SK-N-SH (cell line): ENCODE measurements around the gene METTL27. TPM values are rescaled to one million over a fixed set of nuclear protein-coding genes. Genes with fewer than 3 reads are reported as not detected.
A peak's percentile ranks its signal among the peaks of the same experiment; 100 is the strongest.

Source experiments
- CTCF ChIA-PET: fragments of 300-600, 350-600 bp; formaldehyde crosslinking; extraction: SDS; loops from one replicate; lab custom pipeline; 2021; lab: Yijun Ruan, JAX
- POLR2A ChIA-PET: fragments of 350-600 bp; sonication (Branson Sonifier 250); formaldehyde crosslinking; extraction: SDS; loops from one replicate; lab custom pipeline; 2020; ENCODE audit warnings: antibody characterized with exemption, inconsistent platforms; lab: Yijun Ruan, JAX
- DNase-seq: peaks from one replicate; pipeline ENCODE4 v3.0.0; 2012
- H2AFZ ChIP-seq: fragments of 200-600 bp; sonication (generic); 2 replicates; pipeline ENCODE4 v1.8.1; 2016; ENCODE audit warnings: antibody characterized with exemption, mild to moderate bottlenecking, low read depth
- H3F3A ChIP-seq: fragments of 200-600 bp; sonication (generic); replicated peaks from 2 replicates; pipeline ENCODE3; 2016; ENCODE audit warnings: antibody characterized with exemption, mild to moderate bottlenecking; ENCODE audit not compliant: insufficient read depth
- H3K27ac ChIP-seq, 2 experiments: fragments of 200-500 bp in 1 of 2; fragments of 200-600 bp in 1 of 2; sonication (Bioruptor generic) in 1 of 2; sonication (generic), shearing (Covaris generic) in 1 of 2; 2 replicates each; pipeline versions ENCODE4 v1.5.1 to v1.6.1; 2014 to 2016; ENCODE audit warnings: low read depth in 2 of 2, inconsistent platforms in 1 of 2, low read length in 1 of 2, mild to moderate bottlenecking in 1 of 2, mixed read lengths in 1 of 2
- H3K27me3 ChIP-seq: fragments of 200-600 bp; sonication (generic), shearing (Covaris generic); 2 replicates; pipeline ENCODE4 v1.6.1; 2016; ENCODE audit warnings: mixed run types; ENCODE audit not compliant: insufficient read depth
- H3K36me3 ChIP-seq, 2 experiments: fragments of 200-500 bp in 1 of 2; fragments of 200-600 bp in 1 of 2; sonication (Bioruptor generic) in 1 of 2; sonication (generic) in 1 of 2; replicated peaks in 1 of 2; 2 replicates each; pipeline versions ENCODE3 to v1.5.1; 2014 to 2016; ENCODE audit warnings: low read length in 1 of 2, mild to moderate bottlenecking in 1 of 2; ENCODE audit not compliant: insufficient read depth in 2 of 2, control insufficient read depth in 1 of 2
- H3K4me1 ChIP-seq, 2 experiments: fragments of 200-500 bp in 1 of 2; fragments of 200-600 bp in 1 of 2; sonication (Bioruptor generic) in 1 of 2; sonication (generic), shearing (Covaris generic) in 1 of 2; 2 replicates each; pipeline versions ENCODE4 v1.5.1 to v1.6.1; 2014 to 2016; ENCODE audit warnings: low read depth in 1 of 2, low read length in 1 of 2, mixed run types in 1 of 2; ENCODE audit not compliant: insufficient read depth in 2 of 2, control insufficient read depth in 1 of 2
- H3K4me2 ChIP-seq: fragments of 200-600 bp; sonication (generic), shearing (Covaris generic); 2 replicates; pipeline ENCODE4 v1.6.1; 2017; ENCODE audit warnings: mixed run types
- H3K4me3 ChIP-seq, 2 experiments: fragments of 200-500 bp in 1 of 2; fragments of 200-600 bp in 1 of 2; sonication (Bioruptor generic) in 1 of 2; sonication (generic), shearing (Covaris generic) in 1 of 2; 2 replicates each; pipeline versions ENCODE4 v1.5.1 to v1.8.1; 2014 to 2016; ENCODE audit warnings: low read depth in 2 of 2, inconsistent platforms in 1 of 2, low read length in 1 of 2, mild to moderate bottlenecking in 1 of 2, mixed read lengths in 1 of 2, moderate library complexity in 1 of 2
- H3K79me2 ChIP-seq: fragments of 200-600 bp; sonication (generic); 2 replicates; pipeline ENCODE4 v1.8.1; 2017; ENCODE audit warnings: mild to moderate bottlenecking; ENCODE audit not compliant: insufficient read depth
- H3K9ac ChIP-seq: fragments of 200-600 bp; sonication (generic); 2 replicates; pipeline ENCODE4 v1.6.1; 2017; ENCODE audit warnings: mixed run types
- H3K9me2 ChIP-seq: fragments of 200-600 bp; sonication (generic); 2 replicates; pipeline ENCODE4 v1.6.1; 2017; ENCODE audit warnings: mixed run types
- H3K9me3 ChIP-seq: fragments of 200-600 bp; sonication (generic); 2 replicates; pipeline ENCODE4 v1.6.1; 2017; ENCODE audit warnings: mixed run types, mild to moderate bottlenecking, moderate library complexity
- H4K20me1 ChIP-seq: fragments of 200-600 bp; sonication (generic); 2 replicates; pipeline ENCODE4 v1.6.1; 2017; ENCODE audit warnings: mild to moderate bottlenecking, mixed run types; ENCODE audit not compliant: insufficient read depth
- CTCF ChIP-seq: fragments of 200-600 bp; sonication (generic); IDR thresholded peaks from 2 replicates; pipeline ENCODE4 v1.6.1; 2017; ENCODE audit warnings: antibody characterized with exemption, mild to moderate bottlenecking, moderate library complexity
- EZH2phosphoT487 ChIP-seq: fragments of 200-600 bp; sonication (generic); IDR thresholded peaks from 2 replicates; pipeline ENCODE4 v1.6.1; 2017; ENCODE audit warnings: low read depth, mixed run types, mild to moderate bottlenecking, antibody characterized with exemption, moderate library complexity, borderline replicate concordance
- FOXJ3 ChIP-seq: sonication (generic); formaldehyde crosslinking; IDR thresholded peaks from 2 replicates; pipeline ENCODE4 v1.5.1; 2020; ENCODE audit warnings: mild to moderate bottlenecking, missing genetic modification reagents
- FOXM1 ChIP-seq: IDR thresholded peaks from 2 replicates; pipeline ENCODE4 v1.4.0; 2012; ENCODE audit warnings: low read depth, mild to moderate bottlenecking
- MAX ChIP-seq: IDR thresholded peaks from 2 replicates; pipeline ENCODE4 v1.4.0; 2012; ENCODE audit warnings: low read depth
- MXI1 ChIP-seq: IDR thresholded peaks from 2 replicates; pipeline ENCODE4 v1.6.1; 2012; ENCODE audit warnings: mild to moderate bottlenecking, low read depth, low read length, improper control_type of control experiment
- REST ChIP-seq: IDR thresholded peaks from 2 replicates; pipeline ENCODE4 v1.6.1; 2012; ENCODE audit warnings: mild to moderate bottlenecking, low read depth, low read length, moderate library complexity
- TCF12 ChIP-seq: IDR thresholded peaks from 2 replicates; pipeline ENCODE4 v1.4.0; 2012
- USF2 ChIP-seq: fragments of 150-350 bp; IDR thresholded peaks from 2 replicates; pipeline ENCODE4 v1.6.1; 2017; ENCODE audit warnings: antibody characterized with exemption, low read length, low read depth, borderline replicate concordance
- WGBS: methylation state at CpG from one replicate; pipeline ENCODE4 v1.1.6; 2017; ENCODE audit warnings: low lambda C conversion rate; 5-methylcytosine and 5-hydroxymethylcytosine counted together
- polyA plus RNA-seq, 3 experiments: library from polyadenylated mRNA; depleted of rRNA; stranded (reverse); fragments of >200 nt; gene quantifications; 2 replicates each; pipeline ENCODE4 v1.2.3, GENCODE V29; 2012

METTL27 gene
- polyA plus RNA-seq, 1 of the 3 experiments (the other 2 are of a cell fraction), result 3.1 TPM

GRCh38 chr7:73879977-73880681 is 37.8 kb upstream of the METTL27 start:
- no peaks in the 10 kb centered on the region for H3K36me3 ChIP-seq
- H4K20me1 ChIP-seq, result no peaks in the 10 kb centered on the region
- no peaks in the 10 kb centered on the region for H3K9me3 ChIP-seq
- H3K79me2 ChIP-seq, result no peaks in the 10 kb centered on the region
- CTCF ChIA-PET, result interaction anchor here (0.6 to 5.1 kb wide), 16 partner anchors 8 to 521 kb away, joined by 3 to 29 read pairs (median 4); partner anchors contain the start of gene TMEM270
- H3K27ac ChIP-seq, result no peak overlapping the region
- peaks cover 9 to 14% of the 10 kb centered on the region in 2 experiments; a peak in 3 of 4 replicates for H3K4me1 ChIP-seq
- 78% methylated on average over 17 of the region's 18 CpGs for WGBS
- H3K4me2 ChIP-seq, result no peak overlapping the region
- H3K9ac ChIP-seq, result no peak overlapping the region
- H3K27me3 ChIP-seq, result no peaks in the 10 kb centered on the region
- H3F3A ChIP-seq, result peaks cover 8% of the 10 kb centered on the region
- no peaks in the 10 kb centered on the region for H3K9me2 ChIP-seq
- no peak overlapping the region for H2AFZ ChIP-seq
- peak; percentile 27 for DNase-seq
- H3K4me3 ChIP-seq, result no peak overlapping the region
- POLR2A ChIA-PET, result interaction anchor here (0.9 kb wide), 1 partner anchor 8 kb away, joined by 3 read pairs; no protein-coding TSS in a partner anchor
- no peak for TF ChIP-seq MXI1
- TF ChIP-seq EZH2phosphoT487, result no peak
- no peak for TF ChIP-seq TCF12
- no peak for TF ChIP-seq FOXM1
- 0 out of 2 replicates have a peak, but pooled peaks have one; percentile 45 for TF ChIP-seq REST
- no peak for TF ChIP-seq CTCF
- no peak for TF ChIP-seq USF2
- no peak for TF ChIP-seq MAX
- TF ChIP-seq FOXJ3 (CRISPR knock-in tag), result no peak
